HAP-1 (cell line): ENCODE measurements around the gene SLC2A8.

Experiments
- DNase-seq, 2 experiments: peaks; one replicate each; pipeline ENCODE4 v3.0.0-alpha.2; 2016 to 2020; ENCODE audit warnings: low spot score in 2 of 2
- H3K27me3 ChIP-seq: fragments of 250-450 bp; sonication (Bioruptor Pico); 2 replicates; pipeline ENCODE4 v1.5.1; 2020; ENCODE audit warnings: low read depth, mild to moderate bottlenecking, moderate library complexity
- H3K36me3 ChIP-seq: fragments of 250-450 bp; sonication (Bioruptor Pico); replicated peaks from 2 replicates; pipeline ENCODE4 v1.5.1; 2020; ENCODE audit warnings: mild to moderate bottlenecking
- H3K4me1 ChIP-seq: fragments of 250-450 bp; sonication (Bioruptor Pico); 2 replicates; pipeline ENCODE4 v1.5.1; 2020; ENCODE audit warnings: mild to moderate bottlenecking
- H3K4me3 ChIP-seq: fragments of 250-450 bp; sonication (Bioruptor Pico); 2 replicates; pipeline ENCODE4 v1.5.1; 2020; ENCODE audit warnings: mild to moderate bottlenecking, moderate library complexity
- H3K9me3 ChIP-seq: fragments of 250-450 bp; sonication (Bioruptor Pico); 2 replicates; pipeline ENCODE4 v1.5.1; 2020; ENCODE audit warnings: mild to moderate bottlenecking, moderate library complexity
- in situ Hi-C: fragments of 300-500 bp; cut with MboI; formaldehyde crosslinking; loops from 3 replicates; pipeline ENCODE4 v1.14.3; 2020; ENCODE audit warnings: low sequenced_read_pairs, inconsistent platforms, mixed read lengths

The SLC2A8 gene

GRCh38 chr9:127444921-127445850, 48.2 kb downstream of the SLC2A8 start:
- H3K9me3 ChIP-seq, result peaks cover 20% of the 10 kb centered on the region
- peaks cover 90% of the 10 kb centered on the region for H3K36me3 ChIP-seq
- H3K27me3 ChIP-seq, result no peaks in the 10 kb centered on the region
- DNase-seq, result peak; percentile 25 to 42
- in situ Hi-C loops, result no loop called here
- no peak overlapping the region for H3K4me3 ChIP-seq
- H3K4me1 ChIP-seq, result peaks cover 6% of the 10 kb centered on the region

- Histone ChIP-seq H3K9me3 (peaks cover 20% of the 10 kb centered on the region), H3K27me3 (no peaks in the 10 kb centered on the region), H3K4me1 (peaks cover 6% of the 10 kb centered on the region), H3K4me3 (no peak overlapping the region), H3K36me3 (peaks cover 92% of the 10 kb centered on the region)
- in situ Hi-C loops, result no loop called here
- peak; percentile 30 to 65 for DNase-seq
Observed at GRCh38 chr9:127445851-127446712, 49.1 kb downstream of the SLC2A8 start.

DNA sequence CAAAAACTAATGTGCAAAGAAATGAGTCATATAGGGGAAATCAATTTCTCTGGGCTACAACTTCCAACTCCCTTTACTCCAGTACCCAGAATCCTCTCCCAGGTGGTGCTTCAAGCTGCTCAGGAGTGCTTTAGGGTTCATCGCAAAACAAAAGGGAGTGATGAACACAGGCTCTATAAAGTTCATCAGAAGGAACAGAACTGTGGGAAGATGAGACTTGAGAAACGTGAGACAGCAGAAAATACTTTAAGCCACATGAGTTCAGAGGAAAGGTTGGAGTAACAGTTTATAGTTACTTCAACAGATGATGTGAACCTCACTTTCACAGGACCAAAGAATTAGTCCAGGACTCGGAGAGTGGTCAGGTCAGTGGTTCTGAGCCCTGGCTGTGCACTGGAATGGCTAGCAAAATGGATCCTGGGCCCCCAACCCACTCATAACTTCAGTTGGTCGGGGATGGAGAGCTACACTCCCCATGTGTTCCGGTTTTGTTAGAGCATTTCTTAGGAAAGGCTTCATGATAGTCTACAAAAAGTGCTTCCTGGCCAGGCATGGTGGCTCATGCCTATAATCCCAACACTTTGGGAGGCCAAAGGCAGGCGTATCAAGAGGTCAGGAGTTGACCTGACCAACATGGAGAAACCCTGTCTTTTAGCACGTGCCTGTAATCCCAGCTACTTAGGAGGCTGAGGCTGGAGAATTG, 49.9 kb downstream of the SLC2A8 start:
- Histone ChIP-seq H3K9me3 (peaks cover 18% of the 10 kb centered on the region), H3K27me3 (no peaks in the 10 kb centered on the region), H3K4me1 (peaks cover 6% of the 10 kb centered on the region), H3K36me3 (peaks cover 87% of the 10 kb centered on the region), H3K4me3 (no peak overlapping the region)
- DNase-seq, result no peak
- in situ Hi-C loops, result no loop called here

- Histone ChIP-seq H3K27me3 (no peaks in the 10 kb centered on the region), H3K4me1 (peaks cover 11% of the 10 kb centered on the region), H3K9me3 (peaks cover 18% of the 10 kb centered on the region), H3K4me3 (no peak overlapping the region; the same call in 1 of the 2 replicates), H3K36me3 (peaks cover 82% of the 10 kb centered on the region)
- in situ Hi-C loops, result no loop called here
- peak in 1 of 2 experiments; percentile 32 for DNase-seq
Observed at GRCh38 chr9:127447416-127448111, 50.6 kb downstream of the SLC2A8 start.

- Histone ChIP-seq H3K27me3 (no peaks in the 10 kb centered on the region), H3K36me3 (peaks cover 76% of the 10 kb centered on the region), H3K9me3 (peaks cover 18% of the 10 kb centered on the region), H3K4me1 (peaks cover 12% of the 10 kb centered on the region), H3K4me3 (peak overlapping the region; percentile 98)
- in situ Hi-C loops, result no loop called here
- DNase-seq, result peak in 1 of 2 experiments; percentile 22
Observed at GRCh38 chr9:127448112-127448805, 51.3 kb downstream of the SLC2A8 start.

GRCh38 chr9:127449332-127449966, 52.5 kb downstream of the SLC2A8 start:
- peaks cover 11% of the 10 kb centered on the region for H3K9me3 ChIP-seq
- H3K4me1 ChIP-seq, result peaks cover 12% of the 10 kb centered on the region
- H3K36me3 ChIP-seq, result peaks cover 67% of the 10 kb centered on the region
- H3K27me3 ChIP-seq, result no peaks in the 10 kb centered on the region
- DNase-seq, result peak in 1 of 2 experiments; percentile 26
- peak overlapping the region; percentile 98 for H3K4me3 ChIP-seq
- in situ Hi-C loops, result no loop called here

- Histone ChIP-seq H3K4me3 (peak overlapping the region; percentile 98), H3K9me3 (peaks cover 4% of the 10 kb centered on the region), H3K27me3 (no peaks in the 10 kb centered on the region), H3K36me3 (peaks cover 64% of the 10 kb centered on the region), H3K4me1 (peaks cover 12% of the 10 kb centered on the region)
- in situ Hi-C loops, result no loop called here
- DNase-seq, result peak in 1 of 2 experiments; percentile 30
Observed at GRCh38 chr9:127450243-127450760, 53.3 kb downstream of the SLC2A8 start.

DNA sequence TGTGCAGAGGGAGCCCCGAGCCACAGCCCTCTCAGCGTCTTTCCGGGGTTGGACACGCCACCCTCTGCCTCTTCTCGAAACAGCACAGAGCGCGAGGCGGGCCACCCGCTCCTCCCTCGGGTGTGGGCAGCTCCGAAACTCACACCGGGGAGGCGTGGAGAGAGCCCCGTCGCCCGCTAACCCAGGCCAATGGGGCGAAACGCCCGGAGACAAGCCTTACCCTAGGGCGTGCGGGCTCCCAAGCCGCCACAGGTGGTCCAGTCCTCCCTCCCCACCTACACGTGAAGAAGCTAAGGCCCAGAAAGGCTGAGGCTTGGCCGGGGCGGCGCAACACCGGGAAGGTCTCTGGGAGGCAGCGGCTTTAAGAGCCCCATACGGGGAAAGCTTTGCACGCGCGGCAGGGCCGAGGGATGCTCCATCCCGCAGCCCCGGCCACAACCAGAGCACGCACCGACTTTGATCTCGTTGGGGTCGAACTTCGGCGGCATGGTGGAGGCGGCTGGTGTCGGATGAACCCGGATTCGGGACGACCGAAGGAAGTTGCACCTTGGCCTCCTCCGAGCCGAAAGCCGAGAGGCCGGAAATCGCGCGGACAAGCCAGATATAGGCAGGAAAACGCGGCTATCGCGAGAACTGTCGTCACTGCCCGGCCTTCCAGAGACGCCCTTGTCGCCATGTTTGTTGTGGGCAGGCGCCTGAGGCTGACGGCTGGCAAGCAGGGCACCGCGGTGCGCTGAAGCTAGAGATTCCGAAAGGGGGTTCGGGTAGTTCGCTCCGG, 54.0 kb downstream of the SLC2A8 start, which contains the start of the genes LRSAM1 and RPL12:
Gene LRSAM1 (plus strand): TSS at position 681 of the 778 bp plus-strand sequence. CDS start 3,018 bp downstream, outside the sequence.
Gene RPL12 (minus strand): TSS at position 577 of the 778 bp plus-strand sequence. CDS start 89 bp downstream, at position 488.
- in situ Hi-C loops, result no loop called here
- DNase-seq, result peak; percentile 82 to 98
- H3K9me3 ChIP-seq, result no peaks in the 10 kb centered on the region
- peaks cover 12% of the 10 kb centered on the region for H3K4me1 ChIP-seq
- peak within 1 kb of the TSS; percentile 98 for H3K4me3 ChIP-seq
- peaks cover 61% of the 10 kb centered on the region for H3K36me3 ChIP-seq
- no peaks in the 10 kb centered on the region for H3K27me3 ChIP-seq

GRCh38 chr9:127451608-127451857, 54.6 kb downstream of the SLC2A8 start:
- no peak for DNase-seq
- in situ Hi-C loops, result no loop called here
- H3K36me3 ChIP-seq, result peaks cover 56% of the 10 kb centered on the region

GRCh38 chr9:127451858-127452656, 55.1 kb downstream of the SLC2A8 start:
- H3K27me3 ChIP-seq, result no peaks in the 10 kb centered on the region
- no peaks in the 10 kb centered on the region for H3K9me3 ChIP-seq
- peaks cover 51% of the 10 kb centered on the region for H3K36me3 ChIP-seq
- peak overlapping the region; percentile 98 for H3K4me3 ChIP-seq
- DNase-seq, result peak; percentile 36 to 66
- in situ Hi-C loops, result no loop called here
- peaks cover 12% of the 10 kb centered on the region for H3K4me1 ChIP-seq

More at GRCh38 chr9:127451608-127451857, 54.6 kb downstream of the SLC2A8 start:
- H3K9me3 ChIP-seq, result no peaks in the 10 kb centered on the region
- H3K4me1 ChIP-seq, result peaks cover 12% of the 10 kb centered on the region
- peak overlapping the region; percentile 98 for H3K4me3 ChIP-seq
- H3K27me3 ChIP-seq, result no peaks in the 10 kb centered on the region

GRCh38 chr9:127452691-127453090, 55.7 kb downstream of the SLC2A8 start:
- Histone ChIP-seq H3K36me3 (peaks cover 48% of the 10 kb centered on the region), H3K4me1 (peaks cover 12% of the 10 kb centered on the region), H3K9me3 (no peaks in the 10 kb centered on the region), H3K4me3 (peak overlapping the region; percentile 98; the same call in 1 of the 2 replicates), H3K27me3 (no peaks in the 10 kb centered on the region)
- in situ Hi-C loops, result no loop called here
- peak in 1 of 2 experiments; percentile 23 for DNase-seq
